NCI-H510A treated with DMSO at 0.1 percent for 48 hours (cell line): ENCODE data around the gene ZFP91.
A peak's percentile ranks its signal among the peaks of the same experiment; 100 is the strongest.
"Not testable (repeated sequence)": the region's sequence is repeated elsewhere in the genome, so short reads cannot be mapped to it uniquely, and the experiment has no call there.

Experiments used
- DNase-seq: peaks from one replicate; lab custom pipeline; 2025; lab: John Stamatoyannopoulos, UW

The ZFP91 gene

GRCh38 chr11:58578635-58579191 lies at the start of gene ZFP91:
TSS of gene ZFP91 (plus strand) at chr11:58579063. CDS start at chr11:58579282, 219 bp downstream.
- DNase-seq, result peak; percentile 94

GRCh38 chr11:58530236-58530635 lies 48.6 kb upstream of the ZFP91 start:
- DNase-seq, result peak; percentile 32

GRCh38 chr11:58531865-58532341 lies 47.0 kb upstream of the ZFP91 start:
- DNase-seq, result no peak

GRCh38 chr11:58546841-58547240 lies 32.0 kb upstream of the ZFP91 start:
- DNase-seq, result no peak

- DNase-seq, result no peak
These were observed 29.2 kb upstream of the ZFP91 start for GRCh38 chr11:58549644-58550043.

- no peak for DNase-seq
These were observed 18.0 kb upstream of the ZFP91 start for GRCh38 chr11:58560842-58561241.

GRCh38 chr11:58561394-58562098 lies 17.3 kb upstream of the ZFP91 start:
- DNase-seq, result no peak

GRCh38 chr11:58562375-58562800 lies 16.5 kb upstream of the ZFP91 start:
- DNase-seq, result no peak

GRCh38 chr11:58564231-58564630 lies 14.6 kb upstream of the ZFP91 start:
- DNase-seq, result no peak

GRCh38 chr11:58567889-58568512 lies 10.9 kb upstream of the ZFP91 start:
- peak; percentile 18 for DNase-seq

- DNase-seq, result not testable (repeated sequence)
These were observed 6.0 kb upstream of the ZFP91 start for GRCh38 chr11:58572906-58573305.

- DNase-seq, result no peak
These were observed 5.3 kb upstream of the ZFP91 start for GRCh38 chr11:58573451-58574104.

- no peak for DNase-seq
These were observed 4.0 kb upstream of the ZFP91 start for GRCh38 chr11:58574881-58575280.

GRCh38 chr11:58575377-58576020 lies 3.4 kb upstream of the ZFP91 start, which contains the start of gene LPXN:
TSS of gene LPXN (minus strand) at chr11:58575856. CDS start at chr11:58575772, 84 bp downstream.
- DNase-seq, result no peak

- DNase-seq, result no peak
These were observed 1.9 kb upstream of the ZFP91 start for GRCh38 chr11:58576887-58577471.

- no peak for DNase-seq
These were observed 1.2 kb upstream of the ZFP91 start for GRCh38 chr11:58577555-58578135.

- DNase-seq, result peak; percentile 97
These were observed 678 bp upstream of the ZFP91 start for GRCh38 chr11:58578136-58578634.

- DNase-seq, result peak; percentile 77
These were observed 598 bp downstream of the ZFP91 start for GRCh38 chr11:58579192-58580129.

GRCh38 chr11:58580311-58580710 lies 1.4 kb downstream of the ZFP91 start:
- DNase-seq, result no peak

- DNase-seq, result no peak
These were observed 3.6 kb downstream of the ZFP91 start for GRCh38 chr11:58582437-58582836.
